DLD1 (cell line): ENCODE data around the gene THRAP3.
"Not testable (repeated sequence)": the region's sequence is repeated elsewhere in the genome, so short reads cannot be mapped to it uniquely, and the experiment has no call there.

Experiments
- in situ Hi-C: cut with HindIII; loops from 2 replicates; pipeline ENCODE4 v1.10.0; 2017; ENCODE audit warnings: low sequenced_read_pairs

THRAP3 gene

GRCh38 chr1:36223996-36224536 is at the start of gene THRAP3:
TSS of gene THRAP3 (plus strand) at chr1:36224443. CDS start at chr1:36282564, 58,121 bp downstream.
- in situ Hi-C loops: loop anchor here (10.0 kb wide), 1 partner anchor 61 kb away; no protein-coding TSS in a partner anchor

DNA sequence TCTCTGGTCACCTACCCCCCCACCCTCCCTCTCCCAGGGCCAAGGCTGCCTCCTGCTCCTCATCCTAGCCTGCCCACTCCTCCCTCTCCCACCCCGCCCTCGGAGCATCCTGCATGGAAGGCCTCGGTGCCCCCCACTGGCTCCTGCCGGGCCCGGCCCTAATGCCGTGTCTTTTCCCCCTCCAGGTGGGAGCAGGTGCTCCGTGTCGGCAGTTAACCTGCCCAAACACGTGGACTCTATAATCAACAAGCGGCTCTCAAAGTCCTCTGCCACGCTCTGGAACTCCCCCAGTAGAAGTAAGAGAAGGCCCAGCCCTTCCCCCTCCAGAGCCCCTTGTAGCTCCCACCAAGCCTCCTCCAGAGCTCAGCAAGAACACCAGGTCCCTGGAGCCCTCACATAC is 49.5 kb upstream of the THRAP3 start:
- in situ Hi-C loops: no loop called here

GRCh38 chr1:36175137-36176095 is 48.8 kb upstream of the THRAP3 start:
- in situ Hi-C loops: no loop called here

DNA sequence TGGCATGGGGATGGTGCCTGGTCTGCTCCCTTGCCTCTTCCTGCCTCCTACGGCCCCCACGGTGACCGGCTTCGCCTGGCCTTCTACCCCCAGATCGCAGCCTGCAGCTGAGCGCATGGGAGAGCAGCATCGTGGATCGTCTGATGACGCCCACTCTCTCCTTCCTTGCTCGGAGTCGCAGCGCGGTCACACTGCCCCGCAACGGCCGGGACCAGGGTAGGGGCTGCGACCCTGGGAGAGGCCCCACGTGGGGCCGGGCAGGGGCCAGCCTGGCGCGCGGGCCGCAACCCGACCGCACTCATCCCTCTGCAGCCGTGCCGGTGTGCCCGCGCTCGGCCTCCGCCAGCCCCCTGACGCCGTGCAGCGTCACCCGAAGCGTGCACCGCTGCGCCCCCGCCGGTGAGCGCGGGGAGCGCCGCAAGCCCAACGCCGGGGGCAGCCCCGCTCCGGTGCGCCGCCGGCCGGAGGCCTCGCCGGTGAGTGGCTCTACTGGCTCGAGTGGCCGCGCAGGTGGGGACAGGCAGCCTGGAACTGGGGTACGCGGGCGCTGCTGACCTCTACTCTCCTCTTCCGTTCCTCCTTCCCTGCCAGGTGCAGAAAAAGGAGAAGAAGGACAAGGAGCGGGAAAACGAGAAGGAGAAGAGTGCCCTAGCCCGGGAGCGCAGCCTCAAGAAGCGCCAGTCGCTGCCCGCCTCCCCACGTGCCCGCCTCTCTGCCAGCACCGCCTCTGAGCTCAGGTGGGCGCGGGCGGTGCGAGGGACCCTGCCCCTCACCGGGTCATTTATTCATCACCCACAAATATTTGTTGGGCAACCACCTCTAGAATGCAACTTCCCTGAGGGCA is 47.9 kb upstream of the THRAP3 start:
- in situ Hi-C loops: no loop called here

DNA sequence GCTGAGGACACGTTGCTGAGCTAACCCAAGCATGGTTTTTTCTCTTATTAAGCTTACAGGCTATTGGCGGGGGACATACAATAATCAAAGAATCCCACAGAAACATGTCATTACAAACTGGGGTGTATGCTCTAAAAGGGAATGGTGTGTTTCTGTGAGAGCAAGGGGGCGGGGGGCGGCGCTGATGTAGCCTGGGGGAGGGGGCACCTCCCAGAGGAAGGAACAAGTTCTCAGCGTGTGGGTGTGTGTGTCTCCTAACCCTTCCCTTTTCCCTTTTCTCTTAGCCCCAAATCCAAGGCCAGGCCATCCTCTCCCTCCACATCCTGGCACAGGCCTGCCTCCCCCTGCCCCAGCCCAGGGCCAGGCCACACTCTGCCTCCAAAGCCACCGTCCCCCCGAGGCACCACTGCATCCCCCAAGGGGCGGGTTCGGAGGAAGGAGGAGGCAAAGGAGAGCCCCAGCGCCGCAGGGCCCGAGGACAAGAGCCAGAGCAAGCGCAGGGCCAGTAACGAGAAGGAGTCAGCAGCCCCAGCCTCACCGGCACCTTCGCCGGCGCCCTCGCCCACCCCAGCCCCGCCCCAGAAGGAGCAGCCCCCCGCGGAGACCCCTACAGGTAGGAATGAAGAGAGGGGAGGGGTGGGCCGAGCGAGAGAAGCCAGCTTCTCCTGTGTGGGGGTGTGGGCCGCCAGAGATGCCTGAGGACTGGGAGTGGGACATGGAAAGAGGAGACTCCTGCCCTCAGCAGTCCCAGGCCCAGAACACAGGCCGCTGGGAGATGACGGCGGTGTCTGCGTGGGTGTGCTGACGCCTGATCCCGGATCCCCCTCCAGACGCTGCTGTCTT is 46.4 kb upstream of the THRAP3 start:
- in situ Hi-C loops: no loop called here

DNA sequence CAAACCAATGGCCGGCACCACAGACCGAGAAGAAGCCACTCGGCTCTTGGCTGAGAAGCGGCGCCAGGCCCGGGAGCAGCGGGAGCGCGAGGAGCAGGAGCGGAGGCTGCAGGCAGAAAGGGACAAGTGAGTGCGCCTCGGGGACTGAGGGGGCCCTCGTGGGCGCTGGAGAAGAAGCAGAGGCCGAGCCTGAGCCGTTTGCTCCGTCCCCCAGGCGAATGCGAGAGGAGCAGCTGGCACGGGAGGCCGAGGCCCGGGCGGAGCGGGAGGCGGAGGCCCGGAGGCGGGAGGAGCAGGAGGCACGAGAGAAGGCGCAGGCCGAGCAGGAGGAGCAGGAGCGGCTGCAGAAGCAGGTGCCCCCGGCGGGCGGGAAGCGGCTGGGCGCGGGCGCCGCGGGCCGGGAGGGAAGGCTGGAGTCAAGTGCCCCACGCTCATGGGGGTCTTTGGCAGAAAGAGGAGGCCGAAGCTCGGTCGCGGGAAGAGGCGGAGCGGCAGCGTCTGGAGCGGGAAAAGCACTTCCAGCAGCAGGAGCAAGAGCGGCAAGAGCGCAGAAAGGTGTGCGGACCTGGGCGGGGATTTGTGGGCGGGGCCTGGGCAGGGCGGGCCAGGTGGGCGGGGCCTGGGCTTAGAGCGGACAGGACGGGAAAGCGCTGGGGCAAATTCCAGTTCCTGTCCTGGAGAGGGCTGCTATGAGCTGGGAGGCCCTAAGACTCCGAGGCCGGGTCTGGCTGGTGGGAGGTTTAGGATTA is 45.6 kb upstream of the THRAP3 start:
- in situ Hi-C loops: no loop called here

DNA sequence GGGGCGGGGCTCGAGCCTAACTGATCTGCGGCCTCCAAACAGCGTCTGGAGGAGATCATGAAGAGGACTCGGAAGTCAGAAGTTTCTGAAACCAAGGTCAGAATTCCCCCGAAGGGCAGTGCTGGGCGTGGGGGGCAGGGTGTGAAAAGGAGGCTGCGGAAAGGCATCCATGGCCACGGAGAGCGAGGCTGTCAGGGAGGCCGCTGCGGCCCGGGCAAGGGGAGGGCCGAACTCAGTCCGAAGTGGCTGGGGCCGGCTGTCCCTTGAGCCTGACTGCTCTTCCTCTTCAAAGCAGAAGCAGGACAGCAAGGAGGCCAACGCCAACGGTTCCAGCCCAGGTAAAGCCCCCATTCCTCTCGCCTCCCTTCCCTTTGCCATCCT is 45.0 kb upstream of the THRAP3 start:
- in situ Hi-C loops: no loop called here

DNA sequence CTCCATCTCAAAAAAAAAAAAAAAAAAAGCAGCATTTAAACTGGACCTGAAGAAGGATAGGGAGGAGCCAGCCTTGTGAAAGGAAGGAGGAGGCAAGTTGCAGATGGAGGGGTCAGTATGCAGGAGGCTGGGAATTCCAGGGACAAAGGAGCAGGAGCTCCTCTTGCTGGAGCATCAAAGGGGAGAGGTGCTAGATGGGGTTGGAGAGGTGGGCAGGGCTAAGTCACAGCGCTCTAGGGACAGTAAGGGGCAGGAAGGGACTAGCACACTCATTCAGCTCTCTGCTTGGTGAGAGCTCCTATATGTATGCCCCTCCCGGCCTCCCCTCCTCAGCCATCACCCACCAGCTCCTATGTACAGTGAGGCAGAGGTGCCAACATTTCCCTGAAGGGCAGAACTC is 41.5 kb upstream of the THRAP3 start:
- in situ Hi-C loops: no loop called here

DNA sequence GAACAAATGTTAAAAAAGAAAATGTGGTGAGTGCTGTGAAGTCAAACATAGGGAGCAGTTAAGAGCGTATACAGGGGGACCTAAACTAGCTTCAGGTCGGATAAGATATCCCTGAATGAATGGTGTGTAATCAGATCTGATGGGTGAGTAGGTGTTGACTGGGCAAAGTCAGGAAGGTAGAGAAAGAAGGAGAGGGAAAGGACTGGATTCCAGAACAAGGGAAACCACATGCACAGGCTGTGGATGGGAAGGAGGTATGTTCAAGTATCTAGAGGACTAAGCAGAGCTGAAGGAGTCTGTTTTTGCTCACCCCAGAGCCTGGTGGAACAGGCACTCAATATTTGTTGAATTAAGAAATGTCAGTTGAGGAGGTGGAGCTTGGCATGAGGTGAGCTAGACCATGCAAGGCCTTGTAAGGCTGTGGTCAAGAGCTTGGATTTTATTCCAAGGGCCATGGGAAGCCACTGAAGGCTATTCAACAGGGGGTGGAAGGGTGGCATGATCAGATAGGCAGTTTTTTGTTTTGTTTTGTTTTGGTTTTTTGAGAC is 40.9 kb upstream of the THRAP3 start:
- in situ Hi-C loops: no loop called here

DNA sequence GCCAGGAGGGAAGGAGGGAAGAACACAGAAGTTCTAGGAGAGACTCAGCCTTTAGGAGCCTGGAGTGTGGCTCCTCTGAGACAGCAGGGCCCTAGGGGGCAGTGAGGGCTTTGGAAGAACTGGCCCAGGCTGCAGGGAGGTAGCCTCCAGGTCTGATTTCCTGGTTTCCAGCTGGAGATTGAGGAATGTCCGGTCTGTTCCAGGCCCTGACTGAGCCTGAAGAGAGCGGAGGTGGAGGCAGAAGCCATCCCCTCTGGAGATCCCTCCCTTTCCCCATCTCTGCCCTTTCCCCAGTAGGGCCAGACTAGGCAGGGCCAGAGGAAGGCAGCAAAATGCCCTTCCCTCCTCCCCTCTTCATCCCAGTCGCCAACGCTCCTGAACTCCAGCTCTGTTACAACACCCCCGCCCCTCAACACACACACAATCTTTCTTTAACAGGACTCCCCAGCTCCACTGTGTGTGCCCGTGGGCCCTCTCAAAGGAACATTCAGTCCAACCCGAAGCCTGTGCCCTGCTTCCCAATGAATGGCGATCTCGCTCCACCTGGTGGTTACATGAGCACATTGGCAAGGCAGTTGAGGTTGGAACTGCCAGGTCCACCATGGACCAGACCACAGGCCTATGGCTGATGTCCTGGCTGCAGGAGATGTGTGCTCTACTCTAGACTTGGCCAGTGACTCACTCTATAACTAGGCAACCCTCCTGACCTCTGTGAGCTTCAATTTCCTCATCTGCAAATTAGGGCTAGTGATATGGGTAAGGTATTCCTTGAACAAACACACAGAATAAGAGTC is 36.2 kb upstream of the THRAP3 start:
- in situ Hi-C loops: no loop called here

- in situ Hi-C loops: not testable (repeated sequence)
These were observed 27.4 kb upstream of the THRAP3 start for GRCh38 chr1:36196805-36197204.

DNA sequence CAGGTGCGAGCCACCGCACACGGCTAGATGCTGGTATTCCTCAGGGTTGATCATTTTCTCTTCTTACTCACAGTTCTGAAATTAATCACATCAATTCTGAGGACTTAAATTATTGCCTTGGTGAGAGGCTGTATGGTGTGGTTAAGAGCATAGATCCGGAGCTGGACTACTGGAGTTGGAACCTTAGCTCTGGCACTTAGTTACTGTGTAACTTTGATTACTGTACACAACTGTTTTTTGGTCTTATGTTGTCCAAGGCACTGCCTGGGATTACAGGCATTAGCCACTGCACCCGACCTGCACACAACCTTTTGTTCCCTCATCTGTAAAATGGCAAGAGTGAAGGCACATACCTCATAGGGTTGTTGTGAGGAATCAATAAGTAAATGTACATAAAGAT is 25.6 kb upstream of the THRAP3 start:
- in situ Hi-C loops: no loop called here

- in situ Hi-C loops: no loop called here
These were observed 24.1 kb upstream of the THRAP3 start for GRCh38 chr1:36199934-36200741.

- in situ Hi-C loops: no loop called here
These were observed 21.2 kb upstream of the THRAP3 start for GRCh38 chr1:36203027-36203553.

- in situ Hi-C loops: no loop called here
These were observed 20.5 kb upstream of the THRAP3 start for GRCh38 chr1:36203554-36204346.

GRCh38 chr1:36204347-36204909 is 19.8 kb upstream of the THRAP3 start:
- in situ Hi-C loops: no loop called here
